HG03095 (cell line): ENCODE data around the gene PGAM5.

Experiments used
- ATAC-seq: cut with Tn5 transposase; IDR thresholded peaks from one replicate; pipeline ENCODE4 v1.9.1; 2021; ENCODE audit warnings: moderate library complexity; ENCODE audit not compliant: unreplicated experiment

The PGAM5 gene

DNA sequence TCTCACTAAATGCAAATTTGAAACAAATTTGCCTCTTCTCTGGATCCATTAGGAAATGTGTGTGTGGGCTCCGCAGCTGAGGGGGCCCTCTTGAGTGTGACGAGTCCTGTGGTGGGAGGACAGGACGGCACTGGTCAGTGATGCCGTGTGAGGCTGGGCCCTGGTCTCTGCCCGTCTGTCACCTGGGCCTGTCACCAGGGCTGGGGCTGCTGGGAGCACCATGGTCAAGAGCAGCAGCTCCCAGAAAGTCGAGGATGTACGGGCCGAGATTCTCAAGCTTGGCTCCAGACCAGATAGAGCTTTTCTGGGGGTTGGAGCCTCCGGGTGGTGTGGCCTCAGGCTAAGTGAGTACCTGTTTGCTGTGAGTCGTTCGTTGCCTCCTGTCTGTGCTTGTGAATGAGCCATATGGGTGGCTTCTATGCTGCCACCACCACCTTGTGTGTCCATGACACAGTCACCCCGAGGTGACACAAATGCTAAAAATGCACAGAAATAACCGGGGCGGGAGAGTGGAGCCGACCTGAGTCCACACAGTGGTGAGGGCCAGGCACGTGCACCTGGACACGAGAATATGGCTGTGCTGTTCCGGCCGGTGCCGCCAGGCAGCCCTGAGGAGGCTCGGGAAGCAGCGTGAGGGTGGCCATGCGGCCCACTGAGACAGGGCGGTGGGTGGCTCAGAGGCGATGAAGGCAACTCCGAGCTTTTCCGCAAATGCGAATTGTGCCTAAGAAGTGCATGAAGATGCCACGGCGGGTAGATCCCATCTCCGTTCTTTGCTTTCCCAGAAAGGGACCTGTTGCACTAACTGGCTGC, 8.7 kb downstream of the PGAM5 start:
- no peak for ATAC-seq

DNA sequence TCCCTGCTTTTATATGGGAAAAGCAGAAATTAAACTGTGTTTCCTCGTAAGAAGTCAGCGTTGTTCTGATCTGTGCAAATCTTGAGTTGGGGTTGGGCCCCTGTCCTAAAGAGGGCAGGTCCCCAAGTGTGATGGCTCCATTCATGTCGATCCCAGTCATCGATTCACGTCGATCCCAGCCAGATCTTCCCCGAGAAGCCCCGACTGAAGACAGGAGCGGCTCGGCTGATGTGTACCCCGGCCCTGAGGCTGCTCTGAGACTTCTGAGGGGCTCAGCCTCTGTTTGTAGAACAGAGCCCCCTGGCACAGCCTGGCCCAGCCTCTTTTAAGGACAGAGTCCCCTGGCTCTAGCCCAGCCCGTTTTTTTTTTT, 9.3 kb downstream of the PGAM5 start:
- no peak for ATAC-seq

DNA sequence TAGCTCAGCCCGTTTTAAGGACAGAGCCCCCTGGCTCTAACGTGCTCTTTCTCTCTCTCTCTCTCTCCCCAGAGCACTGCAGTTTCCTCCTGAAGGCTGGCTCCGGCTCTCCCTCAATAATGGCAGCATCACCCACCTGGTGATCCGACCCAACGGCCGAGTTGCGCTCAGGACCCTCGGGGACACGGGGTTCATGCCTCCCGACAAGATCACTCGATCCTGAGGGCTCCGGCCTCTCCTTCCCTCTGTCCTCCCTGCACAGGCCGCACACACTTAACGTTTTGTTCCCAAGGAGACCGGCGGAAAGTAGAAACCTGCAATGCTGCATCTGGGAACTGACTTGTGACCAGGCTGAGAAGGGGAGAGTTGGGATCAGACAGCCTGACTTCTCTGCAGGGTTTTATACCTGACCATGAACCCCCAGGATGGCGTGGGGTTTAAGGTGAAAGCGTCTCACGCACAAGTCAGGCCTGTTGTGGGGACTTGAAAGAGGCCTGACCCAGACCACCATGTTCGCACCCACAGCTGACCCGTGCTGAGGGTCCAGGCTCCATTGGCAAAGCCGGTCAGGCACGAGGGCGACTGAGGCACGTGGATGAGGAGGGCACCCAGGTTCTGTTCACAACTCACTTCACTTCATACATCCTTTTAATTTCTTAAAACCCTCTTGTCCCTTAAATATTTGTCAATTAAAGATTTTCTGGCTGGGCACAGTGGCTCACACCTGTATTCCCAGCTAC, 10.1 kb downstream of the PGAM5 start:
- ATAC-seq, result no peak

DNA sequence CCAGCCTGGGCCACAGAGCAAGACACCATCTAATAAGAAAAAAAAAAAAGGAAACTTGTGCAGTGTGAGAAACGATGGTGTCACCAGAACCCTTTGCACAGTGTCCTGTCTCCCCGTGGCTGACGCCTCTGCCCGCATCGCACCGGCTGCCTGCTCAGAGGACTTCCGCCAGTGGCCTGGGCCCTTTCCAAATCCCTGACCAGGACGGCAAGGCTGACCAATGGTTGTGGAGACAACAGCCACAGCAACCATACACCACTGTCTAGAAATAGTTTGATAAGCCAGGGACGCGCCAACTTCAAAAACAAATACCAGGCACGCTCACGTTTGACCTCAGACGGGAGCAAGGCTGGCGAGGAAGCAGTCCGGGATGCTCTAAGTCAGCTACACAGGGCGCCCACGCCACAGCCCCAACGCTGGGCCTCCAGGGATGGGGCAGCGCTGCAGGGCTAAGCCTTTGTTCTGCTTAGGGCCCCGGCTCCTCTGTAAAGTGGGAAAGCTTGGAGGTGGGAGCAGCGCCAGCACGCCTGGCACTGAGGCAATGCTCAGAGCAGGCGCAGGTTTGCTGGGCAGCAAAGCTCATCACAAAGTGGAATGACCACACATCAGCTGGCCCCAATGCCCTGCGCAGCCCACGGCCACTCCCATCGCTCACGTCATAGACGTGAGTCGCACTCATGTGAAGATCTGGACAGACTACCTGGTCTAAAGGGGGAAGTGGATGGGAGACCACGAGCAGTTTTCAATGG, 12.5 kb downstream of the PGAM5 start:
- ATAC-seq, result no peak

DNA sequence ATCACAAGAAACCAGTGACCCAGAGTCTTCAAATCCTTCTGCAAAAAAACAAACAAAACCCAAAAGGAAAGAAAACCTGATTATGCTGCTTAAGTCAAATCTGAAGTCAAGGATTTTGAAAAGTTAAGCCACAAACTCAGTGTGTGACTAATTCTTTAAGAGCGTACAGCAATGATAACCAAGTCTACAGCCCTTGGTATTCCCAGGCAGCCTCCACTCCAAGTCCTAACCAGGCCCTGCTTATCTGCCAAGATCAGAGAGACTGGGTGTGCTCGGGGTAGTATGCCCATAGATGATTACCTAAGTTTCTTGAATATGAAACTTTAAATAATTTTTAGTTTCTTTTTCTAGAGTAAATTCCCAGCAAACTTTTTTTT, 13.1 kb downstream of the PGAM5 start:
- ATAC-seq, result no peak

- no peak for ATAC-seq
These were observed 14.0 kb downstream of the PGAM5 start for GRCh38 chr12:132724506-132725241.

DNA sequence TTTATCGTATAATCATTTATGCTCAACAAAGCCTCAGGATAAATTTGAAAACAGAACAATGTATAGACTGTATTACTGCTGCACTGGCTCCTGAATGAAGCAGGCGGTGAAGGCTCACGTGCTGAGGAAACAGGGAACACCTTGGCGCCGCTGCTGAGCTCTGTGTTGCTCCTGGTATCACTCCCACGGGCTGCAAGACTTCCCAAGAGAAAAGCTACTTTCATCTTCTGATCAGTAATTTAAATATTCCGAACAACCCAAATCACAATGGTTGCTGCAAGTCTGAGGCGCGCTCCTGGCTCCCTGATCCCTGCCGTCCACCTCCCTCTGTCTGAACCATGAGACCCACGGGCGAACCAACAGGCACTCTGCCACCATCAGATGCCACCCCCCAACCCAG, 15.7 kb downstream of the PGAM5 start:
- ATAC-seq, result no peak

DNA sequence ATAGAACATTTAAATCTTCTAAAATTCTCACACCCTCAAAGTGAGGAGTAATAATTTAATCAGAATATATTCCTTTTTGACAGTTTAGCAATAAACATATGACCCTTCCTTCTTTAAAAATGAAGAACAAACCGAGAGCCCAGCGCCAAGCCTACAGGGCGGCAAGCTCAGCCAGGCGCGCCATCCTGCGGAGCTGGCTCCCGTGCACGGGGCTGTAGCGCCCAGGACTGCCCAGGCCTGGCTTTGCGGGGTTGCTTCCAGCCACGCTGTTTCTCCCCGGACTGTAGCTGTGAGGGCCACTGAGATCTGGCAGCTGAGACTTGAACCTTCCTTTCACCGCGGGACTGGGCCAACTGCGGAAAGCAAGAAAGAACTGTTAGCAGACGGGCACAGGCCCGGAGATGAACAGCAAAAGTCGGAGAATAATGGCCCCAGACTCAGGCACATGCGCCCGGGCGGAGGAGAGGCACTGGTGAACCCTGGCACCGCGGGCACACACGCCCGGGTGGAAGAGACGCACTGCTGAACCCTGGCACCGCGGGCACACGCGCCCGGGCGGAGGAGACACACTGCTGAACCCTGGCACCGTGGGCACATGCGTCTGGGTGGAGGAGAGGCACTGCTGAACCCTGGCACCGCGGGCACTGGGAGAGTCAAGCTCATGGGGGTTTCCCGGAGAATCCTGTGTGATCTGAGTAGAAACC, 16.6 kb downstream of the PGAM5 start:
- ATAC-seq, result no peak

DNA sequence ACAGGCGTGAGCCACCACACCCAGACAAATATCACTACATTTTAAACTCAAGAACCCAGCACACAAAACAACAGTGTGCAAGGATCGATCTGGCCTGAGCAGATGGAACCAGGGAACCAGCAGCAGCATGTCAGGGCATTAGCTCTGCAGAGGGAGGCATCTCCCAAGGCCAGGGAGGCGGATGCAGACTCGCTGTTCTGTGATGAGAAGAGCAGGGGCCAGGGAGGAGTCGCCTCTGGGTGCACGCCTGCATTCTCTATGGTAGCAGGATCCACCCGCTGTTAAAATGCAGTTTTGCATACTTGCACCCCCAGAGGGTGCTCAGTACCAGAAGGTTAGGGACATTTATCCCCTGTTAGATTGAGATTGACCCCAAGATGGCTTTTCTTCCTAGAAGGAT, 17.9 kb downstream of the PGAM5 start:
- no peak for ATAC-seq

DNA sequence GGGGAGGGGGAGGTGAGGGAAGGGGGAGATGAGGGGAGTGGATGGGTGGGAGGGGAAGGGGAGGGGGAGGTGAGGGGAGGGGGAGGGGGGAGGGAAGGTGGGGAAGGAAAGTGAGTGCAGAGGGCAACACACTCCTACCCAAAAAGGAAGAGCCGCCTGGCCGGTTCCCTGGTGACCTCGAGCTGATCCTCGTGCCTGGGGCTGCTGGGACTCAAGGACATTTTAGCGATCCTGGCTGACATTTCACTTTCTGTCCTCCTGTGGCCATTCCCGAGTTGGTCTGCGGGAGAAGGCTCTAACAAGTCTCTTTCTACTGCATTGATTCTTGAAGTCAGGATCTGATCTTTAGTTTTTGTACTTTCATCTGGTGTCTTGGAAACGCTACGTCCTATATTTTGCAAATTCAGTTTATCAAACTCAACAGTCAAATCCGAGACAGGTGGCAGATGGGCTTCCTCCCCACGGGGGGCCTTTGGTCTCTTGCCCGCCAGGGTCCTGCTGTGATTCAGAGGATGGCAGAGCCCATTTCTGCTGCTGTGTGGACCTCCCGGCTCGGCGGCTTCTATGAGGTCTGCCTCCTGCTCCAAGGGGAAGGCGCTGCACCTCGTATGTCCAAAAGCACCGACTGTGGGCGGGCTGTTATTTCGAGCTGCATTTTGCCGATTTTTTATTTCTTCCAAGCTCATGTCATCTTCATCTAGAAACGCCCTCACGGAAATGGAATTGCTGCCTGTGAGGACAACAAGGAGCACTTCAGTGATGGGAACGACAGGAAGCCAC, 19.1 kb downstream of the PGAM5 start:
- no peak for ATAC-seq

DNA sequence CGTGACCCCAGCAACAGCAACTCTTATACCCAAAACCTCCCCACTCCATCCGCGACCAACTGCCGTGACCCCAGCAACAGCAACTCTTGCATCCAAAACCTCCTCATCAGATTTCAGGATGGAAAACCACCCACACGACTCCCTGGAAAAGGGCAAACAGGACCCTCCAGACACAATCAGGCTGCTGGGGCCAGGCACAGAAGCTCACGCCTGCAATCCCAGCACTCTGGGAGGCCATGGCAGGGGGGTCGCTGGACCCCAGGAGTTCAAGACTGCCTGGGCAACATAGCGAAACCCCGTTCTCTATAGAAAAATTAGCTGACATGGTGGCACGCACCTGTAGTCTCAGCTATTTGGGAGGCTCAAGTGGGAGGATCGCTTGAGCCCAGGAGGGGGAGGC, 19.7 kb downstream of the PGAM5 start:
- no peak for ATAC-seq

- no peak for ATAC-seq
These were observed 20.9 kb downstream of the PGAM5 start for GRCh38 chr12:132731574-132731973.

DNA sequence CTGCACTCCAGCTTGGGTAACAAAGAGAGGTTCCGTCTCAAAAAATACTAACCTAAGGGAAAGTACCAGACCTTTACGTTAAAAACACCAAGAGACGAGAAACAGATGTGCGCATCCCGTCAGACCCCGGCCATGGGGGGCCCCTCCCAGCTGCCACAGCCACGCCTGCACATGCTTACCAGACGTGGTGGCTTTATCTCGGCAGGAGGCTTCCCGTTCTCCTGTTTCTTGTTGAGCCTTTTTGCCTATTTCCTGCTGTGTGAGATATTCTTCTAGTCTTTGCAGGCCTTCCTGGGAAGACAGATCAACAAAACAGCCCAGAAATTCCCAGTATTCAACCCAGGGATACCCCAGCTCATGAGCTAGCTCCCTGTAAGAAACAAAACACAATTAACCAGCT, 23.6 kb downstream of the PGAM5 start:
- ATAC-seq, result no peak

- no peak for ATAC-seq
These were observed 24.9 kb downstream of the PGAM5 start for GRCh38 chr12:132735496-132735895.

- no peak for ATAC-seq
These were observed 25.7 kb downstream of the PGAM5 start for GRCh38 chr12:132736378-132736777.

DNA sequence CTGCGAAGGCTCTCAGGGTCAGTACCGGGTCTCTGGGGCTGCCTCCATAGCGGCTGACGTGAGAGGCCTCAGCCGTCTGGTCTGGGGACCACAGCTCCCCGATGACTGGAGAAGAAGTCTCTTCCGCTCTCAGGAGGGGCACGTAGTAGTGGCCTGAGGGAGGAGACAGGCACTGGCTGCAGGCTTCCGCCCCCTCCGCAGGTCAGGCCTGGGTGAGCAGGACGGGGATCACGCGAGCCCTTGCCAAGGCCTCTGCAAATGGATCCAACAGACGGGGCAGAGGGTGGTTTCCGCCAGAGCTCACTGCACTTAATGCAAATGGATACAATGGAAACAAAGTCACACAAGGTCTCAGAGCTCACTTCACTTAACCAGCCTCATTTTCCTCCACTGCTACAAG, 26.3 kb downstream of the PGAM5 start:
- ATAC-seq, result no peak

- no peak for ATAC-seq
These were observed 29.1 kb downstream of the PGAM5 start for GRCh38 chr12:132739600-132740312.

- no peak for ATAC-seq
These were observed 29.6 kb downstream of the PGAM5 start for GRCh38 chr12:132740313-132740646.

DNA sequence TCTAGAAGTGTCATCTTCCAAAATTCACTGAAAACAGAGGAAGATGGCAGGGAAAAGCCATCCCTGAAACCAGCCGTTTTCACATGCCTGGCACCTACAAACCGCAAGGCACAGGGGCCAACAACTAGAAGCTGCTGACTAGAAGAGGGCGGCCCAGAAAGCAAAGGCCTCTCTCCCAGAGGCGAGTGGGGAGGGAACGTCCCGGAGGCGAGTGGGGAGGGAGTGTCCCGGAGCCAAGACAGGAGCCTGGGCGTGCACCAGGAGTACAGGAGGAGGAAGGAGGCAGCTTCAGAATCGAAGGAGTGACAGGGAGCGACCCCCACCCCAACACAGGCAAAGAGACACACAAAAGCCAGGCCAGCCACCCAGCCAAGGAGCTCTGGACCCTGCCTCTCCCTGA, 30.0 kb downstream of the PGAM5 start:
- ATAC-seq, result no peak
